Astrocyte (in vitro differentiated cells and primary cell): Measurements from ENCODE around the gene SLC7A6OS. TPM values are rescaled to one million over a fixed set of nuclear protein-coding genes. Genes with fewer than 3 reads are reported as not detected.

Source experiments
- DNase-seq: peaks from one replicate; pipeline ENCODE4 v3.0.0-alpha.2; 2010; ENCODE audit warnings: low read depth
- FAIRE-seq: peaks from 2 replicates; lab custom pipeline; 2011; peaks lifted over from hg19 to GRCh38; lab: Jason Lieb, UNC
- H2AFZ ChIP-seq: 2 replicates; pipeline ENCODE4 v1.6.0; 2012; ENCODE audit warnings: low read depth, low read length, inconsistent platforms
- H3K27ac ChIP-seq: 2 replicates; pipeline ENCODE4 v1.5.1; 2011; ENCODE audit warnings: low read depth, low read length, inconsistent platforms
- H3K27me3 ChIP-seq: 2 replicates; pipeline ENCODE4 v1.6.0; 2011; ENCODE audit warnings: low read length, inconsistent platforms; ENCODE audit not compliant: insufficient read depth
- H3K36me3 ChIP-seq: 2 replicates; pipeline ENCODE4 v1.5.1; 2011; ENCODE audit warnings: low read length, inconsistent platforms; ENCODE audit not compliant: insufficient read depth
- H3K4me1 ChIP-seq: 2 replicates; pipeline ENCODE4 v1.5.1; 2011; ENCODE audit warnings: low read length, inconsistent platforms; ENCODE audit not compliant: insufficient read depth
- H3K4me2 ChIP-seq: 2 replicates; pipeline ENCODE4 v1.6.0; 2012; ENCODE audit warnings: low read length, inconsistent platforms
- H3K4me3 ChIP-seq: 2 replicates; pipeline ENCODE4 v1.5.1; 2011; ENCODE audit warnings: low read depth, mild to moderate bottlenecking, low read length, inconsistent platforms; ENCODE audit not compliant: insufficient read depth
- H3K79me2 ChIP-seq: 2 replicates; pipeline ENCODE4 v1.6.0; 2012; ENCODE audit warnings: mild to moderate bottlenecking, low read length, inconsistent platforms; ENCODE audit not compliant: insufficient read depth
- H3K9ac ChIP-seq: 2 replicates; pipeline ENCODE4 v1.6.0; 2012; ENCODE audit warnings: mild to moderate bottlenecking, low read length, inconsistent platforms
- H3K9me3 ChIP-seq: 2 replicates; pipeline ENCODE4 v1.5.1; 2012; ENCODE audit warnings: low read depth, mild to moderate bottlenecking, low read length, inconsistent platforms; ENCODE audit not compliant: insufficient read depth
- H4K20me1 ChIP-seq: 2 replicates; pipeline ENCODE4 v1.6.0; 2012; ENCODE audit warnings: low read length, inconsistent platforms; ENCODE audit not compliant: insufficient read depth
- H3K27ac Mint-ChIP-seq: one replicate; pipeline ENCODE4 v1.8.0; 2021; ENCODE audit warnings: mild to moderate bottlenecking, mixed read lengths; ENCODE audit not compliant: unreplicated experiment
- H3K27me3 Mint-ChIP-seq: one replicate; pipeline ENCODE4 v1.8.0; 2021; ENCODE audit warnings: low read depth, mixed read lengths; ENCODE audit not compliant: unreplicated experiment
- H3K36me3 Mint-ChIP-seq: one replicate; pipeline ENCODE4 v1.8.0; 2021; ENCODE audit warnings: low read depth, mixed read lengths; ENCODE audit not compliant: unreplicated experiment
- H3K4me1 Mint-ChIP-seq: one replicate; pipeline ENCODE4 v1.8.0; 2021; ENCODE audit warnings: low read depth, mixed read lengths; ENCODE audit not compliant: unreplicated experiment
- H3K4me3 Mint-ChIP-seq: one replicate; pipeline ENCODE4 v1.8.0; 2021; ENCODE audit warnings: mild to moderate bottlenecking, moderate library complexity, mixed read lengths; ENCODE audit not compliant: unreplicated experiment
- H3K9me3 Mint-ChIP-seq: one replicate; pipeline ENCODE4 v1.8.0; 2021; ENCODE audit warnings: mild to moderate bottlenecking, mixed read lengths; ENCODE audit not compliant: unreplicated experiment
- CTCF ChIP-seq: IDR thresholded peaks from 2 replicates; pipeline ENCODE4 v1.5.1; 2011; ENCODE audit warnings: low read depth, mild to moderate bottlenecking, inconsistent platforms, low read length, moderate library complexity; ENCODE audit not compliant: insufficient read depth
- EZH2 ChIP-seq: IDR thresholded peaks from 2 replicates; pipeline ENCODE4 v1.6.1; 2012; ENCODE audit warnings: mild to moderate bottlenecking, low read length, inconsistent platforms; ENCODE audit not compliant: insufficient read depth
- total RNA-seq: library from RNA; stranded (reverse); gene quantifications from 2 replicates; pipeline ENCODE4 v1.2.1, GENCODE V29; 2021

SLC7A6OS gene
- total RNA-seq, 1 donor from 2014 or later: 16.7 TPM

GRCh38 chr16:68273459-68273858 lies 37.3 kb downstream of the SLC7A6OS start:
- Mint-ChIP-seq H3K4me1 (peaks cover 16% of the 10 kb centered on the region), H3K27me3 (no peaks in the 10 kb centered on the region), H3K4me3 (no peak overlapping the region), H3K27ac (no peak overlapping the region), H3K36me3 (peaks cover 13% of the 10 kb centered on the region), H3K9me3 (no peaks in the 10 kb centered on the region)
- Histone ChIP-seq H4K20me1 (peaks cover 73% of the 10 kb centered on the region), H3K4me3 (no peak overlapping the region), H3K79me2 (peaks cover 75% of the 10 kb centered on the region), H2AFZ (no peak overlapping the region), H3K4me1 (no peaks in the 10 kb centered on the region), H3K27me3 (no peaks in the 10 kb centered on the region), H3K9ac (no peak overlapping the region), H3K36me3 (peaks cover 6% of the 10 kb centered on the region), H3K27ac (no peak overlapping the region), H3K4me2 (no peak overlapping the region), H3K9me3 (no peaks in the 10 kb centered on the region)
- TF ChIP-seq CTCF (no peak), EZH2 (no peak)
- DNase-seq (no peak), FAIRE-seq (no peak)

- Mint-ChIP-seq H3K27ac (no peak overlapping the region), H3K27me3 (no peaks in the 10 kb centered on the region), H3K4me3 (no peak overlapping the region), H3K9me3 (no peaks in the 10 kb centered on the region), H3K36me3 (peaks cover 13% of the 10 kb centered on the region), H3K4me1 (peaks cover 23% of the 10 kb centered on the region)
- no peak overlapping the region for H3K27ac ChIP-seq
- H3K9me3 ChIP-seq: no peaks in the 10 kb centered on the region
- H3K79me2 ChIP-seq: peaks cover 83% of the 10 kb centered on the region
- peaks cover 6% of the 10 kb centered on the region for H3K36me3 ChIP-seq
- H3K9ac ChIP-seq: no peak overlapping the region
- H3K4me2 ChIP-seq: no peak overlapping the region
- DNase-seq: no peak
- peaks cover 81% of the 10 kb centered on the region for H4K20me1 ChIP-seq
- H3K4me1 ChIP-seq: peaks cover 3% of the 10 kb centered on the region
- no peak for TF ChIP-seq CTCF
- TF ChIP-seq EZH2: no peak
- H2AFZ ChIP-seq: no peak overlapping the region
- no peak for FAIRE-seq
- no peak overlapping the region for H3K4me3 ChIP-seq
- no peaks in the 10 kb centered on the region for H3K27me3 ChIP-seq
These were observed 38.1 kb downstream of the SLC7A6OS start for GRCh38 chr16:68272507-68273209.

- Mint-ChIP-seq H3K9me3 (no peaks in the 10 kb centered on the region), H3K27me3 (no peaks in the 10 kb centered on the region), H3K4me3 (no peak overlapping the region), H3K36me3 (peaks cover 13% of the 10 kb centered on the region), H3K4me1 (peaks cover 19% of the 10 kb centered on the region), H3K27ac (no peak overlapping the region)
- no peak for DNase-seq
- H3K27me3 ChIP-seq: no peaks in the 10 kb centered on the region
- peaks cover 7% of the 10 kb centered on the region for H3K4me1 ChIP-seq
- TF ChIP-seq EZH2 (no peak), CTCF (no peak)
- H3K27ac ChIP-seq: no peak overlapping the region
- no peak overlapping the region for H3K9ac ChIP-seq
- H2AFZ ChIP-seq: no peak overlapping the region
- H3K4me2 ChIP-seq: no peak overlapping the region
- H3K36me3 ChIP-seq: peaks cover 6% of the 10 kb centered on the region
- no peak overlapping the region for H3K4me3 ChIP-seq
- peaks cover 82% of the 10 kb centered on the region for H4K20me1 ChIP-seq
- no peak for FAIRE-seq
- H3K9me3 ChIP-seq: no peaks in the 10 kb centered on the region
- H3K79me2 ChIP-seq: peaks cover 96% of the 10 kb centered on the region
These were observed 40.4 kb downstream of the SLC7A6OS start for GRCh38 chr16:68270353-68270752.
